Endodermal cell (in vitro differentiated cells): ENCODE results near the gene ARHGAP6. TPM values are rescaled to one million over a fixed set of nuclear protein-coding genes. Genes with fewer than 3 reads are reported as not detected.

ENCODE experiments used
- DNase-seq: peaks from one replicate; pipeline ENCODE4 v3.0.0-alpha.2; 2017
- H3K27ac ChIP-seq: 2 replicates; pipeline ENCODE4 v1.5.1; 2013; ENCODE audit warnings: mild to moderate bottlenecking, low read depth, low read length, moderate library complexity
- H3K27me3 ChIP-seq: 2 replicates; pipeline ENCODE4 v1.6.1; 2013; ENCODE audit warnings: mild to moderate bottlenecking, low read length, moderate library complexity; ENCODE audit not compliant: insufficient read depth, control insufficient read depth, poor library complexity, severe bottlenecking
- H3K36me3 ChIP-seq: 2 replicates; pipeline ENCODE4 v1.7.0; 2013; ENCODE audit warnings: mild to moderate bottlenecking, low read length, moderate library complexity; ENCODE audit not compliant: control insufficient read depth, insufficient read depth
- H3K4me1 ChIP-seq: one replicate; pipeline ENCODE4 v1.7.0; 2013; ENCODE audit warnings: low read length; ENCODE audit not compliant: control insufficient read depth, insufficient read depth
- H3K4me3 ChIP-seq: 2 replicates; pipeline ENCODE4 v1.5.1; 2013; ENCODE audit warnings: mild to moderate bottlenecking, low read length, moderate library complexity
- H3K9ac ChIP-seq: 2 replicates; pipeline ENCODE4 v1.6.1; 2013; ENCODE audit warnings: mild to moderate bottlenecking, low read length, moderate library complexity; ENCODE audit not compliant: poor library complexity, severe bottlenecking; ENCODE audit errors: extremely low read depth
- H3K9me3 ChIP-seq: 2 replicates; pipeline ENCODE4 v1.6.1; 2013; ENCODE audit warnings: mild to moderate bottlenecking, low read length, moderate library complexity; ENCODE audit not compliant: control insufficient read depth
- H3K27ac Mint-ChIP-seq: 2 replicates; pipeline ENCODE4 v1.8.0; 2020; ENCODE audit warnings: mixed read lengths
- H3K27me3 Mint-ChIP-seq: 2 replicates; pipeline ENCODE4 v1.8.0; 2021; ENCODE audit warnings: mild to moderate bottlenecking, mixed read lengths; ENCODE audit not compliant: insufficient read depth
- H3K36me3 Mint-ChIP-seq: 2 replicates; pipeline ENCODE4 v1.8.0; 2020; ENCODE audit warnings: low read depth, mixed read lengths
- H3K4me1 Mint-ChIP-seq: 2 replicates; pipeline ENCODE4 v1.8.0; 2020; ENCODE audit warnings: mixed read lengths
- H3K4me3 Mint-ChIP-seq: 2 replicates; pipeline ENCODE4 v1.8.0; 2020; ENCODE audit warnings: mild to moderate bottlenecking, moderate library complexity, mixed read lengths
- H3K9me3 Mint-ChIP-seq: 2 replicates; pipeline ENCODE4 v1.8.0; 2020; ENCODE audit warnings: mild to moderate bottlenecking, mixed read lengths
- CTCF ChIP-seq: fragments of 200-600 bp; sonication (generic); conservative IDR thresholded peaks from 2 replicates; pipeline ENCODE4 v1.5.0; 2021; ENCODE audit warnings: antibody characterized with exemption, mild to moderate bottlenecking
- WGBS, 2 experiments: methylation state at CpG; one replicate each; pipeline versions ENCODE4 v1.1.5 to v1.1.7; 2013; ENCODE audit warnings: missing lambda C conversion rate in 2 of 2, mixed read lengths in 1 of 2; ENCODE audit not compliant: insufficient coverage in 1 of 2, insufficient read length in 1 of 2; 5-methylcytosine and 5-hydroxymethylcytosine counted together
- total RNA-seq, 2 donors: library from RNA; stranded (reverse); fragmentation: NEBNext Ultra II Directional in 1 of 2; extraction: Animal tissue kit (Norgen Biotek cat#: 25700) in 1 of 2; gene quantifications; 2 replicates in 1 of 2; 3 replicates in 1 of 2; pipeline ENCODE4 v1.2.1, GENCODE V29; 2021

ARHGAP6 gene
- total RNA-seq, 2 donors from 2014 or later: 0.48 to 0.73 TPM

DNA sequence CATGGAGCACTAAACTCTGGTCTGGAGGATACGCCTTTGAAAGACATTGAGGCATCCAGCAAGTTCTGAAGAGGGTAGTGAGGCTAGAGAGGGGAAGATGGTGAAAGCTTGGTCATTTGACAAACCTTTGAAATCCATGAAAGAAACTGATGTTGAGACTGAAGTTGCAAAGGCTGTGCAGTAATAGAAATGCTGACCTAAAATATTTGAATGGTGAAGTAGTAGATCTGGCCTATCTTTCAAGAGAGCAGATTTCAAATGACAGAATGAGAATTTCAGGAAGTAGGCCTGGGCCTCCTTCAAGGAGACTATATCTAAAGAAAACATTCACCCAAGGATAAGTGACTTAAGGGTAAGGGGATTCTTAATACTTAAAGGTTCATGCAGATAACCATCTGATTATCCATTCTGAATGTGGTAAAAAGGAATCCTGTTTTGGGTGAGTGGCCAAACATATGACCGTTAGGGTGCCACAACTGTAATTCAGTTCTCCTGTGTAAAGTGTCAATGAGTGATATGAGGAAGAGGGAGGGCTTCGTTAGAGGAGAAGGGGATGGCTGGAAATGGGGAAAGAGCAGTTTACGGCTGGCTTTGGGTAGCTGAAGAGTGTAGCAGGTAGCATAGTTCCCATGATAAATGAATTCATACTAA, 310.3 kb downstream of the ARHGAP6 start:
- Mint-ChIP-seq H3K9me3 (peaks cover 25% of the 10 kb centered on the region), H3K36me3 (no peaks in the 10 kb centered on the region), H3K4me3 (no peak overlapping the region), H3K27me3 (no peaks in the 10 kb centered on the region), H3K27ac (no peak overlapping the region), H3K4me1 (no peaks in the 10 kb centered on the region)
- no peak for TF ChIP-seq CTCF
- Histone ChIP-seq H3K27ac (no peak overlapping the region), H3K36me3 (no peaks in the 10 kb centered on the region), H3K4me3 (no peak overlapping the region), H3K9ac (no peak overlapping the region), H3K27me3 (no peaks in the 10 kb centered on the region), H3K4me1 (no peaks in the 10 kb centered on the region), H3K9me3 (no peaks in the 10 kb centered on the region)
- WGBS, 2 experiments: 98 to 100% methylated on average over 2 to 3 of the region's 4 CpGs
- DNase-seq: no peak

DNA sequence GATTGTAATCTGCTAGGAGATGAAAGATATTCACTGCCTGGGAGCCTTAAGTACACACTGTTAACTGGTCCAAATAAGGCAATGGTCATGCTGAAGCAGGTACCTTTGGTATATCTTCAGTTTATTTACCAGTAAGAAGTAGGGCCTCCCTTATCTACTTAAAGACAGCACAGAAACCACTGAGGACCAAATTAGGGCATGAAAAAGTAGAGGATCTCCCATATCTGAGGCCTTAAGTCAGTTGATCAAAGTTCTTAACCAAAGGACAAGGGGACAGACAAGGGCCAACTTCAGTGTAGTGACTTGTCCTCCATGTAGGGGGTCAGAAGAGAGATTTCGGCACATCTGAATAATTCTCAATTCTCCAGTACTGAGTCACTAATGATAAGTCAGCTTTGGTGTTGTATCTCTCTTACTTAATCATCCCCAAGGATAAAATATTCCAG, 313.4 kb downstream of the ARHGAP6 start:
- no peak for DNase-seq
- Mint-ChIP-seq H3K4me3 (no peak overlapping the region), H3K4me1 (no peaks in the 10 kb centered on the region), H3K9me3 (peaks cover 19% of the 10 kb centered on the region), H3K27ac (no peak overlapping the region), H3K27me3 (no peaks in the 10 kb centered on the region), H3K36me3 (no peaks in the 10 kb centered on the region)
- Histone ChIP-seq H3K9me3 (no peaks in the 10 kb centered on the region), H3K4me1 (no peaks in the 10 kb centered on the region), H3K4me3 (no peak overlapping the region), H3K9ac (no peak overlapping the region), H3K27ac (no peak overlapping the region), H3K36me3 (no peaks in the 10 kb centered on the region), H3K27me3 (no peaks in the 10 kb centered on the region)
- TF ChIP-seq CTCF: no peak
- WGBS, 2 experiments: no CpG with 5 or more reads among the region's 1 CpG

DNA sequence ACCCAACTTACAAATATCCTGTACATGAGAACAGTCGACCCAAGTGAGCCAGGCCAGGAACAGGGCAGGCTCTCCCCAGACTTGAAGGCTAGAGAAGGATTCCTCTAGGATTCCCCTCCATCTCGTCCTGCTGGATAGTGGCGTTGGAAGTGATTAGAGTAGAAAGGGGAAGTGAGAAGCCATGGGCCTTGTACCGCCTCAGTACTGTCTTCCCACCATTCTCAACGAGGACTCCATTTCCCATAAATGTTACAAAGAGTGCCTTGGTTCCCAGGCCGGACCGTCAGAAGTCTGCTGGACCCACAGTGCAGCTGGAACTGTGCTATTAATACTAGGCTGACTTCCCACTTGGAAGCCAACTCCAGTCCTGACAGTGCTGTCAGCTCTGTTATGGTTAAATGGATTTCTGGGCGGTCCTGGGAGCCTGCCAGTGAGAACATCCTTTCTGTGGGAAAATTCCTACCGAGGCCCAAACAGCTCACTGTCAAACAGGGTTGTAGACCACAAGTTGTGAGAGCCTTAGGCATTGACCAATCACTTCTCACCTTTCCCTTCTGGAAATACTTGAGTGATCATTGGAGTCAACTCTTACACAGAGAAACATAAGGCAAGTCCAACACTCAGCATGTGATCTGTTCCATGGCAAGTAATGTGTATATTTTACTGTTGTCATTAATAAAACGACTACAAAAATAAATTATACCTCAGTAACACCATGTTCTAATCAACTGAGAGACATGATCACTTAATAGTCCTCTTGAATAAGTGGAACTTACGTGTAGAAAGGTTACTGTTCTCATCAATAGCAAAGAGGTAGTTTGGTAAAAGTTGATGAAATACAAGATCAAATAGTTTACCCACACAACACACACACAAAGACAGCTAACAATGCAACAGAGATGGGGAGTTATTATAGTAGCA, 314.1 kb downstream of the ARHGAP6 start:
- Mint-ChIP-seq H3K27me3 (no peaks in the 10 kb centered on the region), H3K36me3 (no peaks in the 10 kb centered on the region), H3K27ac (no peak overlapping the region), H3K9me3 (peaks cover 21% of the 10 kb centered on the region), H3K4me1 (no peaks in the 10 kb centered on the region), H3K4me3 (no peak overlapping the region)
- Histone ChIP-seq H3K4me1 (no peaks in the 10 kb centered on the region), H3K27ac (no peak overlapping the region), H3K9me3 (no peaks in the 10 kb centered on the region), H3K9ac (no peak overlapping the region), H3K4me3 (no peak overlapping the region), H3K36me3 (no peaks in the 10 kb centered on the region), H3K27me3 (no peaks in the 10 kb centered on the region)
- no peak for DNase-seq
- TF ChIP-seq CTCF: no peak
- 97% methylated on average over 7 of the region's 11 CpGs; no CpG with 5 or more reads in 1 of the 2 experiments for WGBS, 2 experiments
